PC-3 (cell line): ENCODE measurements around the gene AGPAT4. TPM values are rescaled to one million over a fixed set of nuclear protein-coding genes. Genes with fewer than 3 reads are reported as not detected.

ENCODE experiments used
- ATAC-seq: fragments of 200-7000 bp; cut with Tn5 transposase; 2 replicates; pipeline ENCODE4 v1.9.1; 2020; ENCODE audit warnings: mild to moderate bottlenecking, moderate library complexity
- BruUV-seq: library from RNA; stranded (reverse); fragments of 400-500 nt; replicated peaks from 2 replicates; lab custom pipeline; 2021; lab: Mats Ljungman, UMichigan
- CTCF ChIA-PET: fragments of 300-600 bp; sonication (Branson Sonifier 250); formaldehyde crosslinking; loops from one replicate; lab custom pipeline; 2022; ENCODE audit warnings: antibody characterized with exemption; lab: Charles Lee
- POLR2A ChIA-PET: fragments of 300-600 bp; sonication (Branson Sonifier 250); formaldehyde crosslinking; loops from one replicate; lab custom pipeline; 2022; ENCODE audit warnings: antibody characterized with exemption; ENCODE audit not compliant: unreplicated experiment; lab: Charles Lee
- DNase-seq: peaks from one replicate; pipeline ENCODE4 v3.0.0-alpha.2; 2015
- H2AFZ ChIP-seq: fragments of 300-600 bp; sonication (generic); 2 replicates; pipeline ENCODE4 v1.6.0; 2016; ENCODE audit warnings: antibody characterized with exemption, low read length
- H3F3A ChIP-seq: fragments of 300-600 bp; sonication (generic); one replicate; pipeline ENCODE4 v1.6.0; 2017; ENCODE audit warnings: antibody characterized with exemption, low read length, control low read depth, mild to moderate bottlenecking; ENCODE audit not compliant: unreplicated experiment
- H3K27ac ChIP-seq: fragments of 300-600 bp; sonication (generic); 2 replicates; pipeline ENCODE4 v1.5.1; 2016; ENCODE audit warnings: mild to moderate bottlenecking, low read length
- H3K27me3 ChIP-seq: fragments of 300-600 bp; sonication (generic); 2 replicates; pipeline ENCODE4 v1.6.1; 2016; ENCODE audit warnings: low read length, mixed read lengths
- H3K36me3 ChIP-seq: fragments of 300-600 bp; sonication (generic); 2 replicates; pipeline ENCODE4 v1.6.1; 2016; ENCODE audit warnings: low read depth, mixed run types, low read length, mixed read lengths
- H3K4me1 ChIP-seq: fragments of 300-600 bp; sonication (generic); 2 replicates; pipeline ENCODE4 v1.5.1; 2016; ENCODE audit warnings: low read length; ENCODE audit not compliant: insufficient read depth
- H3K4me2 ChIP-seq: fragments of 300-600 bp; sonication (generic); 2 replicates; pipeline ENCODE4 v1.6.0; 2016; ENCODE audit warnings: low read length
- H3K4me3 ChIP-seq: fragments of 300-600 bp; sonication (generic); 2 replicates; pipeline ENCODE4 v1.5.1; 2016; ENCODE audit warnings: mild to moderate bottlenecking, low read length, mixed read lengths
- H3K79me2 ChIP-seq: fragments of 300-600 bp; sonication (generic); 2 replicates; pipeline ENCODE4 v1.6.1; 2017; ENCODE audit warnings: low read length, mixed read lengths
- H3K9ac ChIP-seq: fragments of 300-600 bp; sonication (generic); 2 replicates; pipeline ENCODE4 v1.6.0; 2016; ENCODE audit warnings: mild to moderate bottlenecking, low read length
- H3K9me2 ChIP-seq: fragments of 300-600 bp; sonication (generic); replicated peaks from 2 replicates; pipeline ENCODE4 v1.6.1; 2016; ENCODE audit warnings: mixed run types, low read length, mixed read lengths
- H3K9me3 ChIP-seq: fragments of 300-600 bp; sonication (generic); 2 replicates; pipeline ENCODE4 v1.6.1; 2016; ENCODE audit warnings: low read length, mixed read lengths
- H4K20me1 ChIP-seq: fragments of 300-600 bp; sonication (generic); 2 replicates; pipeline ENCODE4 v1.6.1; 2016; ENCODE audit warnings: low read length, mixed read lengths
- CTCF ChIP-seq: fragments of 300-600 bp; sonication (generic); conservative IDR thresholded peaks from 2 replicates; pipeline ENCODE4 v1.5.1; 2017; ENCODE audit warnings: antibody characterized with exemption, low read depth, mild to moderate bottlenecking, low read length
- EZH2 ChIP-seq: fragments of 300-600 bp; sonication (generic); IDR thresholded peaks from one replicate; pipeline ENCODE4 v1.6.1; 2017; ENCODE audit warnings: antibody characterized with exemption, mild to moderate bottlenecking, low read length; ENCODE audit not compliant: unreplicated experiment
- EZH2phosphoT487 ChIP-seq: fragments of 300-600 bp; sonication (generic); IDR thresholded peaks from 2 replicates; pipeline ENCODE4 v1.6.1; 2018; ENCODE audit warnings: mild to moderate bottlenecking, antibody characterized with exemption, low read length, borderline replicate concordance
- intact Hi-C: fragments of 100-400 bp; cut with micrococcal nuclease; formaldehyde crosslinking; loops from 2 replicates; pipeline ENCODE4 v1.9.0; 2023
- total RNA-seq: library from RNA; depleted of rRNA; stranded (reverse); fragments of >200 nt; gene quantifications from 2 replicates; pipeline ENCODE4 v1.2.3, GENCODE V29; 2014

AGPAT4 gene
- total RNA-seq, 1 experiment from 2014 or later: 3.8 TPM

GRCh38 chr6:161266513-161267230 is 7.2 kb downstream of the AGPAT4 start:
- Histone ChIP-seq H3K4me1 (peaks cover 8% of the 10 kb centered on the region), H3K4me2 (no peak overlapping the region), H2AFZ (no peak overlapping the region), H4K20me1 (peaks cover 4% of the 10 kb centered on the region; the same call in 1 of the 2 replicates), H3K79me2 (peaks cover 9% of the 10 kb centered on the region), H3K9ac (no peak overlapping the region), H3K27me3 (no peaks in the 10 kb centered on the region), H3K9me3 (no peaks in the 10 kb centered on the region), H3F3A (no peaks in the 10 kb centered on the region), H3K36me3 (no peaks in the 10 kb centered on the region), H3K4me3 (no peak overlapping the region), H3K27ac (no peak overlapping the region), H3K9me2 (no peaks in the 10 kb centered on the region)
- TF ChIP-seq EZH2phosphoT487 (no peak), EZH2 (no peak), CTCF (no peak)
- no peak for ATAC-seq
- intact Hi-C loops: no loop called here
- DNase-seq: no peak
- no TSS peak for BruUV-seq
- POLR2A ChIA-PET: no interaction called here
- CTCF ChIA-PET: no interaction called here

- no peaks in the 10 kb centered on the region for H3K9me3 ChIP-seq
- no peak overlapping the region for H3K4me2 ChIP-seq
- BruUV-seq: no TSS peak
- no peaks in the 10 kb centered on the region for H3K9me2 ChIP-seq
- no peaks in the 10 kb centered on the region for H3F3A ChIP-seq
- no peak overlapping the region for H2AFZ ChIP-seq
- ChIA-PET CTCF (no interaction called here), POLR2A (no interaction called here)
- H3K79me2 ChIP-seq: peaks cover 2% of the 10 kb centered on the region; the same call in 1 of the 2 replicates
- intact Hi-C loops: no loop called here
- no peak overlapping the region for H3K4me3 ChIP-seq
- H3K36me3 ChIP-seq: no peaks in the 10 kb centered on the region
- H3K9ac ChIP-seq: no peak overlapping the region
- peak; percentile 27 for DNase-seq
- TF ChIP-seq EZH2phosphoT487: no peak
- TF ChIP-seq CTCF: no peak
- TF ChIP-seq EZH2: no peak
- ATAC-seq: no peak
- H3K27ac ChIP-seq: no peak overlapping the region
- H3K27me3 ChIP-seq: no peaks in the 10 kb centered on the region
- H4K20me1 ChIP-seq: peaks cover under 1% of the 10 kb centered on the region; the same call in 1 of the 2 replicates
- peaks cover 4% of the 10 kb centered on the region for H3K4me1 ChIP-seq
These were observed 7.9 kb downstream of the AGPAT4 start for GRCh38 chr6:161265975-161266374.

GRCh38 chr6:161265554-161265953 is 8.3 kb downstream of the AGPAT4 start:
- ChIA-PET CTCF (no interaction called here), POLR2A (no interaction called here)
- BruUV-seq: no TSS peak
- ATAC-seq (no peak), DNase-seq (no peak)
- Histone ChIP-seq H2AFZ (no peak overlapping the region), H3K9me3 (no peaks in the 10 kb centered on the region), H3K36me3 (no peaks in the 10 kb centered on the region), H3K9me2 (no peaks in the 10 kb centered on the region), H3K4me3 (no peak overlapping the region), H3K79me2 (no peaks in the 10 kb centered on the region), H3K9ac (no peak overlapping the region), H3K27ac (no peak overlapping the region), H3K27me3 (no peaks in the 10 kb centered on the region), H3K4me2 (no peak overlapping the region), H3F3A (no peaks in the 10 kb centered on the region), H4K20me1 (no peaks in the 10 kb centered on the region), H3K4me1 (peaks cover 4% of the 10 kb centered on the region; the same call in 1 of the 2 replicates)
- TF ChIP-seq EZH2 (no peak), CTCF (no peak), EZH2phosphoT487 (no peak)
- intact Hi-C loops: no loop called here
